ENCODE data around the gene EMSY. TPM values are rescaled to one million over a fixed set of nuclear protein-coding genes. Genes with fewer than 3 reads are reported as not detected.
A peak's percentile ranks its signal among the peaks of the same experiment; 100 is the strongest.

The EMSY gene
- total and polyA plus RNA-seq, 2 of the 13 experiments (the other 11 are each of a cell fraction or from before 2014, with no cell fraction given): 11.6 to 18.5 TPM

GRCh38 chr11:76445121-76446084, 585 bp downstream of the EMSY start (continued):
- TF ChIP-seq ZNF136 (CRISPR knock-in tag; IDR thresholded peaks at IDR 0.05; ENCODE audit: low read depth) (no peak), AHR (CRISPR knock-in tag; IDR thresholded peaks at IDR 0.05) (no peak), RNF2 (conservative IDR thresholded peaks at IDR 0.05; ENCODE audit: low read depth) (no peak), RBFOX2 (IDR thresholded peaks at IDR 0.05; ENCODE audit: low read depth, low read length) (0 out of 2 replicates have a peak, but pooled peaks have one; percentile 24), HDAC6 (IDR thresholded peaks at IDR 0.05; ENCODE audit: low read depth, low read length) (no peak), ZNF780A (CRISPR knock-in tag; IDR thresholded peaks at IDR 0.05) (no peak), POGZ (CRISPR knock-in tag; IDR thresholded peaks at IDR 0.05) (no peak), KDM5A (IDR thresholded peaks at IDR 0.05; ENCODE audit: borderline replicate concordance, low read length) (peak; percentile 77), ATM (IDR thresholded peaks at IDR 0.05; ENCODE audit: borderline replicate concordance) (no peak), RELA (CRISPR knock-in tag; IDR thresholded peaks at IDR 0.05) (no peak), PHF8 (CRISPR knock-in tag; IDR thresholded peaks at IDR 0.05) (no peak), HNF1A (IDR thresholded peaks at IDR 0.05; ENCODE audit: low read depth) (no peak), HNF1A (CRISPR knock-in tag; IDR thresholded peaks at IDR 0.05; ENCODE audit: borderline replicate concordance) (no peak), PCBP1 (IDR thresholded peaks at IDR 0.05; ENCODE audit: borderline replicate concordance, low read depth, low read length) (no peak), GABPB1 (CRISPR knock-in tag; IDR thresholded peaks at IDR 0.05) (no peak; the same call in 1 of the 2 replicates), KLF16 (CRISPR knock-in tag; IDR thresholded peaks at IDR 0.05) (no peak), ZNF674 (CRISPR knock-in tag; IDR thresholded peaks at IDR 0.05; ENCODE audit: low read depth) (no peak), CREBL2 (CRISPR knock-in tag; IDR thresholded peaks at IDR 0.05; ENCODE audit: borderline replicate concordance) (no peak), ZNF432 (CRISPR knock-in tag; IDR thresholded peaks at IDR 0.05; ENCODE audit: borderline replicate concordance) (no peak), POLR2A (IDR thresholded peaks at IDR 0.05; ENCODE audit: insufficient read depth in 1 of 2, low read depth in 2 of 2, low read length in 2 of 2) (peak in 1 of 2 experiments; percentile 54; a peak in 1 of 4 replicates), ZFP41 (CRISPR knock-in tag; IDR thresholded peaks at IDR 0.05; ENCODE audit: borderline replicate concordance) (no peak), ZNF484 (CRISPR knock-in tag; IDR thresholded peaks at IDR 0.05; ENCODE audit: borderline replicate concordance, low read depth) (no peak), CENPBD1 (CRISPR knock-in tag; IDR thresholded peaks at IDR 0.05; ENCODE audit: borderline replicate concordance, low read depth) (no peak)
- TF ChIP-seq, protein P1, sequence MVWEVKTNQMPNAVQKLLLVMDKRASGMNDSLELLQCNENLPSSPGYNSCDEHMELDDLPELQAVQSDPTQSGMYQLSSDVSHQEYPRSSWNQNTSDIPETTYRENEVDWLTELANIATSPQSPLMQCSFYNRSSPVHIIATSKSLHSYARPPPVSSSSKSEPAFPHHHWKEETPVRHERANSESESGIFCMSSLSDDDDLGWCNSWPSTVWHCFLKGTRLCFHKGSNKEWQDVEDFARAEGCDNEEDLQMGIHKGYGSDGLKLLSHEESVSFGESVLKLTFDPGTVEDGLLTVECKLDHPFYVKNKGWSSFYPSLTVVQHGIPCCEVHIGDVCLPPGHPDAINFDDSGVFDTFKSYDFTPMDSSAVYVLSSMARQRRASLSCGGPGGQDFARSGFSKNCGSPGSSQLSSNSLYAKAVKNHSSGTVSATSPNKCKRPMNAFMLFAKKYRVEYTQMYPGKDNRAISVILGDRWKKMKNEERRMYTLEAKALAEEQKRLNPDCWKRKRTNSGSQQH (CRISPR knock-in tag; IDR thresholded peaks at IDR 0.05; ENCODE audit: low read depth): peak; percentile 84; the same call in 1 of the 2 replicates
